ENCODE results near the gene VPS8.

Gene VPS8

DNA sequence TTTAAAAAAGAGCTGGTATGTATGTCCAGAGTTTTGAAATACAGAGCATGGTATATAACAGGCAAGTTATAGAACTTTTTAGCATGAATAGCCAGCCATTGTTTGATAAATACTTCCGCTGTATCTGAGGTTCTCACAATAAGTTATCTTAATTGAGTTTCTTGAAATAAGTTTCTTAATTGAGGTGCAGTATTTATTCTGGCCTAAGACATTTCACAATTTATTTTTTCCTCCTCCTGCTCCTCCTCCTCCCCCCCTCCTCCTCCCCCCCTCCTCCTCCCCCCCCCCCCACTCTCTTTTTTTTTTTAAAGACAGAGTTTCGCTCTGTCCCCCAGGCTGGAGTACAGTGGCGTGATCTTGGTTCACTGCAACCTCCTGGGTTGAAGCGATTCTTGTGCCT, 83.4 kb downstream of the VPS8 start:
- no peak for TF ChIP-seq ZNF266 (tag by site-specific recombination; IDR thresholded peaks at IDR 0.05; ENCODE audit: low read depth)
- TF ChIP-seq, protein P1, sequence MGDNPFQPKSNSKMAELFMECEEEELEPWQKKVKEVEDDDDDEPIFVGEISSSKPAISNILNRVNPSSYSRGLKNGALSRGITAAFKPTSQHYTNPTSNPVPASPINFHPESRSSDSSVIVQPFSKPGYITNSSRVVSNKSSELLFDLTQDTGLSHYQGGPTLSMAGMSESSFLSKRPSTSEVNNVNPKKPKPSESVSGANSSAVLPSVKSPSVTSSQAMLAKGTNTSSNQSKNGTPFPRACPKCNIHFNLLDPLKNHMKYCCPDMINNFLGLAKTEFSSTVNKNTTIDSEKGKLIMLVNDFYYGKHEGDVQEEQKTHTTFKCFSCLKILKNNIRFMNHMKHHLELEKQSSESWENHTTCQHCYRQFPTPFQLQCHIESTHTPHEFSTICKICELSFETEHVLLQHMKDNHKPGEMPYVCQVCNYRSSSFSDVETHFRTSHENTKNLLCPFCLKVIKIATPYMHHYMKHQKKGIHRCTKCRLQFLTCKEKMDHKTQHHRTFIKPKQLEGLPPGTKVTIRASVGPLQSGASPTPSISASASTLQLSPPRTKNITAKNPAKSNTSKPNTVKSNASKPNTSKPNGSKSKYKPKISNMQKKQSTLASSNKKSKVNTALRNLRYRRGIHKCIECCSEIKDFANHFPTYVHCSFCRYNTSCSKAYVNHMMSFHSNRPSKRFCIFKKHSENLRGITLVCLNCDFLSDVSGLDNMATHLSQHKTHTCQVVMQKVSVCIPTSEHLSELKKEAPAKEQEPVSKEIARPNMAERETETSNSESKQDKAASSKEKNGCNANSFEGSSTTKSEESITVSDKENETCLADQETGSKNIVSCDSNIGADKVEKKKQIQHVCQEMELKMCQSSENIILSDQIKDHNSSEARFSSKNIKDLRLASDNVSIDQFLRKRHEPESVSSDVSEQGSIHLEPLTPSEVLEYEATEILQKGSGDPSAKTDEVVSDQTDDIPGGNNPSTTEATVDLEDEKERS (tag by site-specific recombination; IDR thresholded peaks at IDR 0.05) = no peak
- TF ChIP-seq, protein P2, sequence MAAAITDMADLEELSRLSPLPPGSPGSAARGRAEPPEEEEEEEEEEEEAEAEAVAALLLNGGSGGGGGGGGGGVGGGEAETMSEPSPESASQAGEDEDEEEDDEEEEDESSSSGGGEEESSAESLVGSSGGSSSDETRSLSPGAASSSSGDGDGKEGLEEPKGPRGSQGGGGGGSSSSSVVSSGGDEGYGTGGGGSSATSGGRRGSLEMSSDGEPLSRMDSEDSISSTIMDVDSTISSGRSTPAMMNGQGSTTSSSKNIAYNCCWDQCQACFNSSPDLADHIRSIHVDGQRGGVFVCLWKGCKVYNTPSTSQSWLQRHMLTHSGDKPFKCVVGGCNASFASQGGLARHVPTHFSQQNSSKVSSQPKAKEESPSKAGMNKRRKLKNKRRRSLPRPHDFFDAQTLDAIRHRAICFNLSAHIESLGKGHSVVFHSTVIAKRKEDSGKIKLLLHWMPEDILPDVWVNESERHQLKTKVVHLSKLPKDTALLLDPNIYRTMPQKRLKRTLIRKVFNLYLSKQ (tag by site-specific recombination; IDR thresholded peaks at IDR 0.05; ENCODE audit: borderline replicate concordance) = no peak
- no peak for TF ChIP-seq ZNF133 (tag by site-specific recombination; IDR thresholded peaks at IDR 0.05)
- H3K4me3 ChIP-seq (ENCODE audit: low read depth, low read length) = no peak overlapping the region
- no peak overlapping the region for H3K27ac ChIP-seq (ENCODE audit: extremely low read depth, low read depth, low read length)
- H3K36me3 ChIP-seq (ENCODE audit: control insufficient read depth in 2 of 2, insufficient read depth in 1 of 2, low read length in 2 of 2) = peaks cover 0 to 5% of the 10 kb centered on the region in 2 experiments; a peak in 1 of 3 replicates
- H3K4me1 ChIP-seq (ENCODE audit: control insufficient read depth, insufficient read depth, low read length) = no peaks in the 10 kb centered on the region; the same call in 1 of the 2 replicates
- no peaks in the 10 kb centered on the region for H3K9me3 ChIP-seq (ENCODE audit: control insufficient read depth, insufficient read depth, low read depth, low read length)
- ChIA-PET CTCF (no interaction called here), POLR2A (no interaction called here)

DNA sequence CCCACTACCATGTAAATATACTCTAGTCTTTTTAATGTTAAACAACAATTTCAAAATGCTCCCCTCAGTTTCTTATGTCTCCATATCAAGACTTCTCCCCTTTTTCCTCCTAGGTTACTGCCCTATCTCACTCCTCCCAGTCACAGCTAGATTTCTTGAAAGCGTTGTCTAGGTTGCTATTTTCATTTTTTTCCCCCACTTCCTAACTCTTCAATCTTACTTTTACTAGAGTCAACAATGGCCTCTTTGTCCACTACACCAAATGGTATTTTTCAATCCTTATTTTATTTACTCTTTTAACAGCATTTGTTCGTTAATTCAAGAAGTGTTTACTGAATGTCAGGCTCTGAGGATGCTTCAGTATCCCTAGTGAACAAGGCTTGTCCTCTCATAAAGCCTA, 84.4 kb downstream of the VPS8 start:
- H3K36me3 ChIP-seq (ENCODE audit: control insufficient read depth in 2 of 2, insufficient read depth in 1 of 2, low read length in 2 of 2) = peaks cover 0 to 5% of the 10 kb centered on the region in 2 experiments; a peak in 1 of 3 replicates
- no peak overlapping the region for H3K4me3 ChIP-seq (ENCODE audit: low read depth, low read length)
- no peaks in the 10 kb centered on the region; the same call in 1 of the 2 replicates for H3K4me1 ChIP-seq (ENCODE audit: control insufficient read depth, insufficient read depth, low read length)
- H3K9me3 ChIP-seq (ENCODE audit: control insufficient read depth, insufficient read depth, low read depth, low read length) = no peaks in the 10 kb centered on the region
- CTCF ChIA-PET = interaction anchor here (0.8 kb wide), 1 partner anchor 335 kb away, joined by 4 read pairs; the partner anchor contains the start of gene EPHB3
- no peak overlapping the region for H3K27ac ChIP-seq (ENCODE audit: extremely low read depth, low read depth, low read length)
- POLR2A ChIA-PET = no interaction called here
- no peak for TF ChIP-seq ZNF654 (tag by site-specific recombination; IDR thresholded peaks at IDR 0.05; ENCODE audit: low read depth)
- TF ChIP-seq, protein P3, sequence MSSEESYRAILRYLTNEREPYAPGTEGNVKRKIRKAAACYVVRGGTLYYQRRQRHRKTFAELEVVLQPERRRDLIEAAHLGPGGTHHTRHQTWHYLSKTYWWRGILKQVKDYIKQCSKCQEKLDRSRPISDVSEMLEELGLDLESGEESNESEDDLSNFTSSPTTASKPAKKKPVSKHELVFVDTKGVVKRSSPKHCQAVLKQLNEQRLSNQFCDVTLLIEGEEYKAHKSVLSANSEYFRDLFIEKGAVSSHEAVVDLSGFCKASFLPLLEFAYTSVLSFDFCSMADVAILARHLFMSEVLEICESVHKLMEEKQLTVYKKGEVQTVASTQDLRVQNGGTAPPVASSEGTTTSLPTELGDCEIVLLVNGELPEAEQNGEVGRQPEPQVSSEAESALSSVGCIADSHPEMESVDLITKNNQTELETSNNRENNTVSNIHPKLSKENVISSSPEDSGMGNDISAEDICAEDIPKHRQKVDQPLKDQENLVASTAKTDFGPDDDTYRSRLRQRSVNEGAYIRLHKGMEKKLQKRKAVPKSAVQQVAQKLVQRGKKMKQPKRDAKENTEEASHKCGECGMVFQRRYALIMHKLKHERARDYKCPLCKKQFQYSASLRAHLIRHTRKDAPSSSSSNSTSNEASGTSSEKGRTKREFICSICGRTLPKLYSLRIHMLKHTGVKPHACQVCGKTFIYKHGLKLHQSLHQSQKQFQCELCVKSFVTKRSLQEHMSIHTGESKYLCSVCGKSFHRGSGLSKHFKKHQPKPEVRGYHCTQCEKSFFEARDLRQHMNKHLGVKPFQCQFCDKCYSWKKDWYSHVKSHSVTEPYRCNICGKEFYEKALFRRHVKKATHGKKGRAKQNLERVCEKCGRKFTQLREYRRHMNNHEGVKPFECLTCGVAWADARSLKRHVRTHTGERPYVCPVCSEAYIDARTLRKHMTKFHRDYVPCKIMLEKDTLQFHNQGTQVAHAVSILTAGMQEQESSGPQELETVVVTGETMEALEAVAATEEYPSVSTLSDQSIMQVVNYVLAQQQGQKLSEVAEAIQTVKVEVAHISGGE (tag by site-specific recombination; conservative IDR thresholded peaks at IDR 0.05; ENCODE audit: low read depth) = no peak
- TF ChIP-seq, protein P4, sequence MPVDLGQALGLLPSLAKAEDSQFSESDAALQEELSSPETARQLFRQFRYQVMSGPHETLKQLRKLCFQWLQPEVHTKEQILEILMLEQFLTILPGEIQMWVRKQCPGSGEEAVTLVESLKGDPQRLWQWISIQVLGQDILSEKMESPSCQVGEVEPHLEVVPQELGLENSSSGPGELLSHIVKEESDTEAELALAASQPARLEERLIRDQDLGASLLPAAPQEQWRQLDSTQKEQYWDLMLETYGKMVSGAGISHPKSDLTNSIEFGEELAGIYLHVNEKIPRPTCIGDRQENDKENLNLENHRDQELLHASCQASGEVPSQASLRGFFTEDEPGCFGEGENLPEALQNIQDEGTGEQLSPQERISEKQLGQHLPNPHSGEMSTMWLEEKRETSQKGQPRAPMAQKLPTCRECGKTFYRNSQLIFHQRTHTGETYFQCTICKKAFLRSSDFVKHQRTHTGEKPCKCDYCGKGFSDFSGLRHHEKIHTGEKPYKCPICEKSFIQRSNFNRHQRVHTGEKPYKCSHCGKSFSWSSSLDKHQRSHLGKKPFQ (tag by site-specific recombination; IDR thresholded peaks at IDR 0.05) = no peak
- no peak for TF ChIP-seq ZNF157 (tag by site-specific recombination; IDR thresholded peaks at IDR 0.05)
- no peak for TF ChIP-seq ZNF555 (tag by site-specific recombination; conservative IDR thresholded peaks at IDR 0.05)
- TF ChIP-seq ZNF24 (tag by site-specific recombination; IDR thresholded peaks at IDR 0.05) = no peak
- TF ChIP-seq ZNF658 (tag by site-specific recombination; IDR thresholded peaks at IDR 0.05) = no peak
- TF ChIP-seq MZF1 (tag by site-specific recombination; IDR thresholded peaks at IDR 0.05; ENCODE audit: borderline replicate concordance) = no peak
- no peak for TF ChIP-seq MEIS1 (CRISPR knock-in tag; IDR thresholded peaks at IDR 0.05; ENCODE audit: borderline replicate concordance)
- TF ChIP-seq, protein P5, sequence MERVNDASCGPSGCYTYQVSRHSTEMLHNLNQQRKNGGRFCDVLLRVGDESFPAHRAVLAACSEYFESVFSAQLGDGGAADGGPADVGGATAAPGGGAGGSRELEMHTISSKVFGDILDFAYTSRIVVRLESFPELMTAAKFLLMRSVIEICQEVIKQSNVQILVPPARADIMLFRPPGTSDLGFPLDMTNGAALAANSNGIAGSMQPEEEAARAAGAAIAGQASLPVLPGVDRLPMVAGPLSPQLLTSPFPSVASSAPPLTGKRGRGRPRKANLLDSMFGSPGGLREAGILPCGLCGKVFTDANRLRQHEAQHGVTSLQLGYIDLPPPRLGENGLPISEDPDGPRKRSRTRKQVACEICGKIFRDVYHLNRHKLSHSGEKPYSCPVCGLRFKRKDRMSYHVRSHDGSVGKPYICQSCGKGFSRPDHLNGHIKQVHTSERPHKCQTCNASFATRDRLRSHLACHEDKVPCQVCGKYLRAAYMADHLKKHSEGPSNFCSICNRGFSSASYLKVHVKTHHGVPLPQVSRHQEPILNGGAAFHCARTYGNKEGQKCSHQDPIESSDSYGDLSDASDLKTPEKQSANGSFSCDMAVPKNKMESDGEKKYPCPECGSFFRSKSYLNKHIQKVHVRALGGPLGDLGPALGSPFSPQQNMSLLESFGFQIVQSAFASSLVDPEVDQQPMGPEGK (tag by site-specific recombination; IDR thresholded peaks at IDR 0.05) = no peak
- no peak for TF ChIP-seq TCF7L2 (IDR thresholded peaks at IDR 0.05; ENCODE audit: borderline replicate concordance, low read depth, low read length)
- TF ChIP-seq, protein P6, sequence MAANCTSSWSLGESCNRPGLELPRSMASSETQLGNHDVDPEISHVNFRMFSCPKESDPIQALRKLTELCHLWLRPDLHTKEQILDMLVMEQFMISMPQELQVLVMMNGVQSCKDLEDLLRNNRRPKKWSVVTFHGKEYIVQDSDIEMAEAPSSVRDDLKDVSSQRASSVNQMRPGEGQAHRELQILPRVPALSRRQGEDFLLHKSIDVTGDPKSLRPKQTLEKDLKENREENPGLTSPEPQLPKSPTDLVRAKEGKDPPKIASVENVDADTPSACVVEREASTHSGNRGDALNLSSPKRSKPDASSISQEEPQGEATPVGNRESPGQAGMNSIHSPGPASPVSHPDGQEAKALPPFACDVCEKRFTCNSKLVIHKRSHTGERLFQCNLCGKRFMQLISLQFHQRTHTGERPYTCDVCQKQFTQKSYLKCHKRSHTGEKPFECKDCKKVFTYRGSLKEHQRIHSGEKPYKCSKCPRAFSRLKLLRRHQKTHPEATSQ (tag by site-specific recombination; IDR thresholded peaks at IDR 0.05) = no peak
- TF ChIP-seq ZFP69B (tag by site-specific recombination; IDR thresholded peaks at IDR 0.05) = no peak
- no peak for TF ChIP-seq ZNF132 (tag by site-specific recombination; IDR thresholded peaks at IDR 0.05; ENCODE audit: borderline replicate concordance)
- no peak for TF ChIP-seq ZNF610 (tag by site-specific recombination; IDR thresholded peaks at IDR 0.05; ENCODE audit: borderline replicate concordance)
- TF ChIP-seq ZNF670 (tag by site-specific recombination; IDR thresholded peaks at IDR 0.05; ENCODE audit: low read depth) = no peak
- no peak for TF ChIP-seq ZNF571 (tag by site-specific recombination; IDR thresholded peaks at IDR 0.05)
- TF ChIP-seq ZNF626 (tag by site-specific recombination; IDR thresholded peaks at IDR 0.05) = no peak

All from HEK293 (cell line).